Loucy (cell line): ENCODE measurements around the gene RASA4B.

ENCODE experiments used
- H2AFZ ChIP-seq: fragments of 200-600 bp; sonication (generic); 2 replicates; pipeline ENCODE4 v1.6.0; 2016; ENCODE audit warnings: antibody characterized with exemption, mild to moderate bottlenecking, low read length, moderate library complexity
- H3F3A ChIP-seq: fragments of 200-600 bp; 2 replicates; pipeline ENCODE4 v1.6.0; 2016; ENCODE audit warnings: antibody characterized with exemption, low read depth, mild to moderate bottlenecking
- H3K27me3 ChIP-seq: fragments of 200-600 bp; sonication (generic); 2 replicates; pipeline ENCODE4 v1.6.1; 2014; ENCODE audit warnings: low read length, mild to moderate bottlenecking; ENCODE audit not compliant: insufficient read depth, poor library complexity, severe bottlenecking
- H3K36me3 ChIP-seq: fragments of 200-600 bp; sonication (generic); 2 replicates; pipeline ENCODE4 v1.6.1; 2016; ENCODE audit warnings: low read length; ENCODE audit not compliant: insufficient read depth
- H3K4me1 ChIP-seq: fragments of 200-600 bp; sonication (generic); 2 replicates; pipeline ENCODE4 v1.5.1; 2014; ENCODE audit warnings: low read length, mild to moderate bottlenecking; ENCODE audit not compliant: insufficient read depth, poor library complexity, severe bottlenecking
- H3K4me2 ChIP-seq: fragments of 200-600 bp; sonication (generic); 2 replicates; pipeline ENCODE4 v1.6.0; 2014; ENCODE audit warnings: antibody characterized with exemption, low read length, low read depth, mild to moderate bottlenecking; ENCODE audit not compliant: poor library complexity, severe bottlenecking
- H3K4me3 ChIP-seq: fragments of 200-600 bp; sonication (generic); 2 replicates; pipeline ENCODE4 v1.5.1; 2014; ENCODE audit warnings: low read length, mild to moderate bottlenecking, mixed read lengths; ENCODE audit not compliant: poor library complexity, severe bottlenecking
- H3K79me2 ChIP-seq: fragments of 200-600 bp; sonication (generic); 2 replicates; pipeline ENCODE4 v1.6.1; 2014; ENCODE audit warnings: low read length; ENCODE audit not compliant: insufficient read depth
- H3K9ac ChIP-seq: fragments of 200-600 bp; sonication (generic); 2 replicates; pipeline ENCODE4 v1.6.0; 2014; ENCODE audit warnings: mild to moderate bottlenecking, low read depth, low read length, moderate library complexity; ENCODE audit not compliant: poor library complexity, severe bottlenecking
- H3K9me2 ChIP-seq: fragments of 200-600 bp; sonication (generic); replicated peaks from 2 replicates; pipeline ENCODE4 v1.6.1; 2016; ENCODE audit warnings: low read depth, low read length, mixed read lengths
- H3K9me3 ChIP-seq: fragments of 200-600 bp; sonication (generic); 2 replicates; pipeline ENCODE4 v1.6.1; 2014; ENCODE audit warnings: mild to moderate bottlenecking, antibody characterized with exemption, low read length, low read depth; ENCODE audit not compliant: insufficient read depth
- H4K20me1 ChIP-seq: fragments of 200-600 bp; sonication (generic); 2 replicates; pipeline ENCODE4 v1.6.0; 2014; ENCODE audit warnings: antibody characterized with exemption, low read length, mild to moderate bottlenecking; ENCODE audit not compliant: insufficient read depth, poor library complexity, severe bottlenecking
- CTCF ChIP-seq: fragments of 200-600 bp; sonication (generic); conservative IDR thresholded peaks from 2 replicates; pipeline ENCODE4 v1.5.1; 2014; ENCODE audit warnings: mild to moderate bottlenecking, antibody characterized with exemption, low read length
- EZH2phosphoT487 ChIP-seq: fragments of 200-600 bp; IDR thresholded peaks from 2 replicates; pipeline ENCODE4 v1.6.1; 2018; ENCODE audit warnings: antibody characterized with exemption, mild to moderate bottlenecking, moderate library complexity, borderline replicate concordance

RASA4B gene

GRCh38 chr7:102459221-102459844 lies 58.2 kb downstream of the RASA4B start:
- Histone ChIP-seq H3K9me3 (no peaks in the 10 kb centered on the region), H3K27me3 (no peaks in the 10 kb centered on the region), H2AFZ (no peak overlapping the region), H3K9me2 (no peaks in the 10 kb centered on the region), H3K9ac (no peak overlapping the region), H3K4me2 (no peak overlapping the region), H3F3A (no peaks in the 10 kb centered on the region), H4K20me1 (no peaks in the 10 kb centered on the region), H3K79me2 (peaks cover 24% of the 10 kb centered on the region), H3K4me1 (peaks cover 9% of the 10 kb centered on the region), H3K4me3 (no peak overlapping the region), H3K36me3 (peaks cover 11% of the 10 kb centered on the region; the same call in 1 of the 2 replicates)
- TF ChIP-seq CTCF, result no peak
- no peak for TF ChIP-seq EZH2phosphoT487

- H3K36me3 ChIP-seq, result peaks cover 11% of the 10 kb centered on the region; the same call in 1 of the 2 replicates
- no peaks in the 10 kb centered on the region for H3F3A ChIP-seq
- H3K4me1 ChIP-seq, result peaks cover 4% of the 10 kb centered on the region
- H3K27me3 ChIP-seq, result no peaks in the 10 kb centered on the region
- H3K4me2 ChIP-seq, result no peak overlapping the region
- H3K79me2 ChIP-seq, result peaks cover 7% of the 10 kb centered on the region; the same call in 1 of the 2 replicates
- no peak for TF ChIP-seq CTCF
- H3K9ac ChIP-seq, result no peak overlapping the region
- no peak overlapping the region for H2AFZ ChIP-seq
- H3K9me2 ChIP-seq, result no peaks in the 10 kb centered on the region
- no peaks in the 10 kb centered on the region for H4K20me1 ChIP-seq
- H3K9me3 ChIP-seq, result no peaks in the 10 kb centered on the region
- no peak overlapping the region for H3K4me3 ChIP-seq
Observed at GRCh38 chr7:102457352-102457924, 60.1 kb downstream of the RASA4B start.

GRCh38 chr7:102456327-102456726 lies 61.2 kb downstream of the RASA4B start:
- TF ChIP-seq EZH2phosphoT487 (no peak), CTCF (no peak)
- Histone ChIP-seq H3K79me2 (no peaks in the 10 kb centered on the region), H3F3A (no peaks in the 10 kb centered on the region), H3K4me2 (no peak overlapping the region), H3K36me3 (peaks cover 11% of the 10 kb centered on the region; the same call in 1 of the 2 replicates), H3K9me2 (no peaks in the 10 kb centered on the region), H3K9ac (no peak overlapping the region), H3K27me3 (no peaks in the 10 kb centered on the region), H4K20me1 (no peaks in the 10 kb centered on the region), H3K9me3 (no peaks in the 10 kb centered on the region), H2AFZ (no peak overlapping the region), H3K4me3 (no peak overlapping the region), H3K4me1 (no peaks in the 10 kb centered on the region)
